GM21423 (cell line): ENCODE results near the gene IGFBP2.

Source experiments
- ATAC-seq: cut with Tn5 transposase; IDR thresholded peaks from one replicate; pipeline ENCODE4 v1.9.1; 2021; ENCODE audit warnings: mild to moderate bottlenecking, moderate library complexity; ENCODE audit not compliant: unreplicated experiment

The IGFBP2 gene

GRCh38 chr2:216636551-216637450 lies 3.6 kb downstream of the IGFBP2 start:
- ATAC-seq = no peak

- no peak for ATAC-seq
These were observed 4.3 kb downstream of the IGFBP2 start for GRCh38 chr2:216637472-216637871.

GRCh38 chr2:216643986-216644659 lies 10.9 kb downstream of the IGFBP2 start:
- ATAC-seq = no peak

- no peak for ATAC-seq
These were observed 11.8 kb downstream of the IGFBP2 start for GRCh38 chr2:216644842-216645635.

GRCh38 chr2:216645636-216645950 lies 12.4 kb downstream of the IGFBP2 start:
- no peak for ATAC-seq

- ATAC-seq = no peak
These were observed 12.9 kb downstream of the IGFBP2 start for GRCh38 chr2:216646116-216646515.

GRCh38 chr2:216648105-216648504 lies 14.9 kb downstream of the IGFBP2 start:
- ATAC-seq = no peak

- no peak for ATAC-seq
These were observed 16.4 kb downstream of the IGFBP2 start for GRCh38 chr2:216649574-216649973.

- no peak for ATAC-seq
These were observed 17.5 kb downstream of the IGFBP2 start for GRCh38 chr2:216650626-216651257.

GRCh38 chr2:216651351-216651881 lies 18.2 kb downstream of the IGFBP2 start:
- no peak for ATAC-seq

GRCh38 chr2:216652566-216652965 lies 19.3 kb downstream of the IGFBP2 start:
- no peak for ATAC-seq

GRCh38 chr2:216653093-216653799 lies 20.0 kb downstream of the IGFBP2 start:
- no peak for ATAC-seq

- no peak for ATAC-seq
These were observed 20.7 kb downstream of the IGFBP2 start for GRCh38 chr2:216653931-216654365.

GRCh38 chr2:216654528-216655052 lies 21.4 kb downstream of the IGFBP2 start:
- no peak for ATAC-seq

GRCh38 chr2:216657086-216657855 lies 24.1 kb downstream of the IGFBP2 start:
- ATAC-seq = no peak

- ATAC-seq = no peak
These were observed 24.8 kb downstream of the IGFBP2 start for GRCh38 chr2:216657980-216658379.

GRCh38 chr2:216658757-216659156 lies 25.5 kb downstream of the IGFBP2 start:
- ATAC-seq = no peak

- ATAC-seq = no peak
These were observed 26.1 kb downstream of the IGFBP2 start for GRCh38 chr2:216659276-216659675.

GRCh38 chr2:216660496-216660895 lies 27.3 kb downstream of the IGFBP2 start:
- no peak for ATAC-seq
